Activated CD8-positive, alpha-beta T cell treated with anti-CD3 and anti-CD28 coated beads for 36 hours (primary cell): ENCODE results near the gene RGL1. TPM values are rescaled to one million over a fixed set of nuclear protein-coding genes. Genes with fewer than 3 reads are reported as not detected.
A peak's percentile ranks its signal among the peaks of the same experiment; 100 is the strongest.

ENCODE experiments used
- ATAC-seq: fragments of 200-7000 bp; cut with Tn5 transposase; one replicate; pipeline ENCODE4 v1.10.0; 2021; ENCODE audit warnings: mild to moderate bottlenecking, moderate library complexity
- CTCF ChIA-PET: fragments of 350-600 bp; sonication (Branson Sonifier 250); formaldehyde crosslinking; loops from one replicate; lab custom pipeline; 2021; ENCODE audit warnings: antibody characterized with exemption; lab: Charles Lee
- POLR2A ChIA-PET: fragments of 350-600 bp; sonication (Branson Sonifier 250); formaldehyde crosslinking; loops from one replicate; lab custom pipeline; 2021; ENCODE audit warnings: antibody characterized with exemption; lab: Charles Lee
- DNase-seq: peaks from one replicate; pipeline ENCODE4 v3.0.0-alpha.2; 2020
- H3K27ac Mint-ChIP-seq: one replicate; pipeline ENCODE4 v1.8.0; 2021; ENCODE audit warnings: mild to moderate bottlenecking, mixed read lengths
- H3K27me3 Mint-ChIP-seq: one replicate; pipeline ENCODE4 v1.8.0; 2021; ENCODE audit warnings: mixed read lengths
- H3K36me3 Mint-ChIP-seq: one replicate; pipeline ENCODE4 v1.8.0; 2021; ENCODE audit warnings: low read depth, mixed read lengths
- H3K4me1 Mint-ChIP-seq: one replicate; pipeline ENCODE4 v1.8.0; 2021; ENCODE audit warnings: low read depth, mixed read lengths
- H3K4me3 Mint-ChIP-seq: one replicate; pipeline ENCODE4 v1.8.0; 2021; ENCODE audit warnings: mild to moderate bottlenecking, moderate library complexity, mixed read lengths
- H3K9me3 Mint-ChIP-seq: one replicate; pipeline ENCODE4 v1.8.0; 2021; ENCODE audit warnings: mixed read lengths
- intact Hi-C: fragments of 100-400 bp; cut with micrococcal nuclease; formaldehyde crosslinking; loops from one replicate; pipeline ENCODE4 v1.10.0; 2022
- total RNA-seq, 2 experiments: library from RNA; stranded (reverse); gene quantifications; one replicate each; pipeline ENCODE4 v1.2.3, GENCODE V29; 2021
- TF ChIP-seq, protein P1 (sequence below): fragments of 200-600 bp; IDR thresholded peaks from one replicate; pipeline ENCODE4 v1.8.0; 2022; ENCODE audit warnings: antibody characterized with exemption, mild to moderate bottlenecking

Gene RGL1
- total RNA-seq, 2 experiments from 2014 or later: 1.2 to 1.3 TPM

DNA sequence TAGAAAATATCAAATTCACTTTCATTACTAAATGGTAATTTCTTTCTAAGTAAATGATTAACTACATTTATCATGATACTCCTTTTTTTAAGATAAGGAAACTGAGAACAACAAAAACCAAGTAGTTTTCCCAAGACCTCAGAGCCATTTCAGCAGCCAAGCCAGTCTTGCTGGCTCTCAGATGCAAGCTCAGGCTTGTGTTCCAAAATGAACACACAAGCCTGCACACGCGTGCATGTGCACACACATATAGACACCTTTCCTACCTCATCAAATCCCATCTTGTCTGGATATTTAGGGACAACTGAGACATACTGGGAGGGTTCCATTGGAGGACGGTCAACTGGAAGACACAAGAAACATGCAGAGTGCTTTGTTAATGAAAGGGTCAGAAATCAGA is 149.6 kb downstream of the RGL1 start:
- no peaks in the 10 kb centered on the region for H3K9me3 Mint-ChIP-seq
- CTCF ChIA-PET: interaction anchor here (0.6 to 2.6 kb wide), 4 partner anchors 9 to 300 kb away, joined by 3 to 10 read pairs (median 3); no protein-coding TSS in a partner anchor
- H3K36me3 Mint-ChIP-seq: no peaks in the 10 kb centered on the region
- no peak overlapping the region for H3K4me3 Mint-ChIP-seq
- no peaks in the 10 kb centered on the region for H3K27me3 Mint-ChIP-seq
- intact Hi-C loops: no loop called here
- DNase-seq: no peak
- H3K27ac Mint-ChIP-seq: no peak overlapping the region
- ATAC-seq: no peak
- H3K4me1 Mint-ChIP-seq: peaks cover 23% of the 10 kb centered on the region
- TF ChIP-seq, protein P1, sequence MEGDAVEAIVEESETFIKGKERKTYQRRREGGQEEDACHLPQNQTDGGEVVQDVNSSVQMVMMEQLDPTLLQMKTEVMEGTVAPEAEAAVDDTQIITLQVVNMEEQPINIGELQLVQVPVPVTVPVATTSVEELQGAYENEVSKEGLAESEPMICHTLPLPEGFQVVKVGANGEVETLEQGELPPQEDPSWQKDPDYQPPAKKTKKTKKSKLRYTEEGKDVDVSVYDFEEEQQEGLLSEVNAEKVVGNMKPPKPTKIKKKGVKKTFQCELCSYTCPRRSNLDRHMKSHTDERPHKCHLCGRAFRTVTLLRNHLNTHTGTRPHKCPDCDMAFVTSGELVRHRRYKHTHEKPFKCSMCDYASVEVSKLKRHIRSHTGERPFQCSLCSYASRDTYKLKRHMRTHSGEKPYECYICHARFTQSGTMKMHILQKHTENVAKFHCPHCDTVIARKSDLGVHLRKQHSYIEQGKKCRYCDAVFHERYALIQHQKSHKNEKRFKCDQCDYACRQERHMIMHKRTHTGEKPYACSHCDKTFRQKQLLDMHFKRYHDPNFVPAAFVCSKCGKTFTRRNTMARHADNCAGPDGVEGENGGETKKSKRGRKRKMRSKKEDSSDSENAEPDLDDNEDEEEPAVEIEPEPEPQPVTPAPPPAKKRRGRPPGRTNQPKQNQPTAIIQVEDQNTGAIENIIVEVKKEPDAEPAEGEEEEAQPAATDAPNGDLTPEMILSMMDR: no peak
- POLR2A ChIA-PET: interaction anchor here (1.0 to 1.1 kb wide), 2 partner anchors 56 to 95 kb away, joined by 3 read pairs; no protein-coding TSS in a partner anchor

DNA sequence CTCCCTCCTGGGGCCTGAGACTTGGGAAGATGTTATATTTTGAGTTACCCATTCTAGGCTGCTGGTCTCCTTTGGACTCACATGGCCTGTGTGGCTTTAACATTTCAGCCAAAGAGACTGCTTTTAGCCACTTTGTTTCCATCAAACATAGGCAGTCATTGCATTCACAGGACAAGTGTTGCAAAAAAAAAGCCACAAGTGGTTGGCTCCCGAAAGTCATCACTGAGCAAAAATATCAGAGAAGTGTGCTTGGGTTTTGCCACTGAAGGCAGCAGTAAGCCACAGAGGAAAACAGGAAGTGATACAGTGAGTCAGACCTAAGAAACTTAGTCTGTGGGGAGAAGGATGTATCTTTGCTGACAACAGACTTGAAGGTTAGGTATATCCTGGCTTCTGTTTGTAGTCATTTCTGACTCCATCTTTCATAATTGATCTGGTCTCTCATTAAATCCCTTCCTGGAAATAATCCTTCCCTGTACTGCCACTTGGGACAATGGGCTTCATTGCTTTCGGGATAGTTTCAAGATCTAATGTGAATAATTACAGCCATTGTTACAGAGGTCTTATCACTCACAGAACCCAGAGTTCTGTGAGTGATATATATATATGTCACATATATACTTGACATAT is 151.8 kb downstream of the RGL1 start:
- Mint-ChIP-seq H3K4me1 (peaks cover 23% of the 10 kb centered on the region), H3K9me3 (no peaks in the 10 kb centered on the region), H3K36me3 (no peaks in the 10 kb centered on the region), H3K4me3 (peak overlapping the region; percentile 13), H3K27ac (no peak overlapping the region), H3K27me3 (no peaks in the 10 kb centered on the region)
- ATAC-seq (peak; percentile 97), DNase-seq (peak; percentile 73)
- TF ChIP-seq, protein P1: no peak
- POLR2A ChIA-PET: interaction anchor here (0.9 to 1.5 kb wide), 4 partner anchors 12 to 203 kb away, joined by 3 to 7 read pairs (median 4); partner anchors contain the start of gene TSEN15
- intact Hi-C loops: loop anchor here (5.0 kb wide), 2 partner anchors 76 to 206 kb away; no protein-coding TSS in a partner anchor
- CTCF ChIA-PET: interaction anchor here (0.9 to 2.6 kb wide), 3 partner anchors 41 to 323 kb away, joined by 3 to 10 read pairs (median 3); partner anchors contain the start of gene TSEN15

DNA sequence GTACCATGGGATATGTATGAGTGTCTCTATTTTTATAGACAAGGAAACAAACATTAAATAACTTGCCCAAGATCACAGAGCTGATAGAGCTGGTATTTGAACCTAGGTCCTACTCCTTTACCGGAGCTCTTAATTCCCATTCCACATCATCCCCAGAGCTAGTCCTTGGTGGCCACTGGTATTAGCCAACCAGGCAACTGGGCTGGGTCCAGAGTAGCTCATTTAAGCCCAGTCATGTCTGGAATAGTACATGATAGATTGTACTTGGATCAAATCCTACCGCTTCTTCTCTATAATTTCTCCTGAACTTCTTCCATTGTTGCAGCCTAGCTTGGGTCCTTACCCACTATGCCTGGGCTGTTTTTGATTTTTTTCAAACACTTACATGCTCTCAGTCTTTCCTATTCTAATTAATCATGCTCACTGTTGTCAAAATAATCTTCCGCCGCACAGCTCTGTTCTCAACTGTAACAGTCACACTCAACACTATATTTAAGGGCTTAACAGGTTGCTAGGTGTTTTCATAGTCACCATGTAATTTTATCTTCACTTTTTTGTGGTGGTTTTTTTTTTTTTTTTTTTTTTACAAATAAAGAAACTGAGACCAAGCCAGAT is 152.4 kb downstream of the RGL1 start:
- Mint-ChIP-seq H3K4me3 (no peak overlapping the region), H3K27me3 (no peaks in the 10 kb centered on the region), H3K9me3 (no peaks in the 10 kb centered on the region), H3K27ac (no peak overlapping the region), H3K36me3 (no peaks in the 10 kb centered on the region), H3K4me1 (peaks cover 18% of the 10 kb centered on the region)
- intact Hi-C loops: loop anchor here (5.0 kb wide), 2 partner anchors 75 to 205 kb away; no protein-coding TSS in a partner anchor
- ATAC-seq: no peak
- CTCF ChIA-PET: interaction anchor here (0.9 kb wide), 1 partner anchor 324 kb away, joined by 3 read pairs; no protein-coding TSS in a partner anchor
- TF ChIP-seq, protein P1: no peak
- POLR2A ChIA-PET: interaction anchor here (0.9 to 1.2 kb wide), 2 partner anchors 75 to 94 kb away, joined by 3 to 7 read pairs; partner anchors contain the start of gene TSEN15
- DNase-seq: no peak

DNA sequence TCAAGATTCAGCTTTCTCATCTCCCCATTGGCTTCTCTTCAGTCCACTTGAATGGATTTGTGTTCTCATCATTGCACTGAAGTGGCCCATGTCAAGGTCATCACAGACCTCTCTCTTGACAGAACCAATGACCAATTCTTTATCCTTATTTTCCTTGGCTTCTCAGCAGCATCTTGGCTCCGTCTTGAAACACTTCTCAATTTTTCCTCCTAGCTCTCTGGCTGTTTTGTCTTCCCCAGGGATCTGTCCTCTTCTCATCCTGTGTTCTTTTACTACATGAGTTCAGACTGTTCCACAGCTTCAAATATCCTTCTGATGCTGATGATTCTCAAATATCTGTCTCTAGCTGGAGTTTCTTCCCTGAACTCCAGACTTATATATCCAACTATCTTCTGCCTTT is 154.0 kb downstream of the RGL1 start:
- peaks cover 26% of the 10 kb centered on the region for H3K4me1 Mint-ChIP-seq
- ATAC-seq: no peak
- H3K9me3 Mint-ChIP-seq: no peaks in the 10 kb centered on the region
- no peaks in the 10 kb centered on the region for H3K36me3 Mint-ChIP-seq
- TF ChIP-seq, protein P1: no peak
- no peak overlapping the region for H3K4me3 Mint-ChIP-seq
- CTCF ChIA-PET: interaction anchor here (0.8 kb wide), 1 partner anchor 264 kb away, joined by 3 read pairs; no protein-coding TSS in a partner anchor
- POLR2A ChIA-PET: no interaction called here
- no peaks in the 10 kb centered on the region for H3K27me3 Mint-ChIP-seq
- intact Hi-C loops: loop anchor here (5.0 kb wide), 2 partner anchors 73 to 203 kb away; no protein-coding TSS in a partner anchor
- no peak for DNase-seq
- H3K27ac Mint-ChIP-seq: no peak overlapping the region
